IPS-18a (cell line): ENCODE data around the gene EXOC2.
"Not testable (repeated sequence)": the region's sequence is repeated elsewhere in the genome, so short reads cannot be mapped to it uniquely, and the experiment has no call there.

Source experiments
- H3K27ac ChIP-seq: one replicate; pipeline ENCODE4 v1.5.1; 2013; ENCODE audit warnings: low read length
- H3K27me3 ChIP-seq: one replicate; pipeline ENCODE4 v1.6.1; 2013; ENCODE audit warnings: mild to moderate bottlenecking, low read length; ENCODE audit not compliant: control insufficient read depth, insufficient read depth
- H3K36me3 ChIP-seq: one replicate; pipeline ENCODE4 v1.6.1; 2013; ENCODE audit warnings: low read depth, low read length; ENCODE audit not compliant: control insufficient read depth
- H3K4me1 ChIP-seq: one replicate; pipeline ENCODE4 v1.6.1; 2013; ENCODE audit warnings: low read depth, low read length; ENCODE audit not compliant: control insufficient read depth
- H3K4me3 ChIP-seq: one replicate; pipeline ENCODE4 v1.5.1; 2013; ENCODE audit warnings: low read length
- H3K9ac ChIP-seq: one replicate; pipeline ENCODE4 v1.6.1; 2013; ENCODE audit warnings: mild to moderate bottlenecking, low read length, moderate library complexity
- H3K9me3 ChIP-seq: one replicate; pipeline ENCODE4 v1.6.1; 2013; ENCODE audit warnings: low read depth, low read length; ENCODE audit not compliant: control insufficient read depth

The EXOC2 gene

GRCh38 chr6:674406-674805, 18.5 kb downstream of the EXOC2 start:
- Histone ChIP-seq H3K9me3 (no peaks in the 10 kb centered on the region), H3K36me3 (no peaks in the 10 kb centered on the region), H3K4me3 (no peak overlapping the region), H3K9ac (peak overlapping the region; percentile 17), H3K27ac (peak overlapping the region; percentile 36), H3K4me1 (peaks cover 24% of the 10 kb centered on the region), H3K27me3 (no peaks in the 10 kb centered on the region)

- no peaks in the 10 kb centered on the region for H3K27me3 ChIP-seq
- no peak overlapping the region for H3K4me3 ChIP-seq
- H3K4me1 ChIP-seq: no peaks in the 10 kb centered on the region
- no peak overlapping the region for H3K27ac ChIP-seq
- no peaks in the 10 kb centered on the region for H3K9me3 ChIP-seq
- no peaks in the 10 kb centered on the region for H3K36me3 ChIP-seq
- H3K9ac ChIP-seq: no peak overlapping the region
Observed at GRCh38 chr6:667253-667927, 25.5 kb downstream of the EXOC2 start.

- Histone ChIP-seq H3K4me1 (peaks cover 6% of the 10 kb centered on the region), H3K9ac (no peak overlapping the region), H3K36me3 (no peaks in the 10 kb centered on the region), H3K9me3 (no peaks in the 10 kb centered on the region), H3K4me3 (no peak overlapping the region), H3K27ac (no peak overlapping the region), H3K27me3 (no peaks in the 10 kb centered on the region)
Observed at GRCh38 chr6:665403-666267, 27.3 kb downstream of the EXOC2 start.

DNA sequence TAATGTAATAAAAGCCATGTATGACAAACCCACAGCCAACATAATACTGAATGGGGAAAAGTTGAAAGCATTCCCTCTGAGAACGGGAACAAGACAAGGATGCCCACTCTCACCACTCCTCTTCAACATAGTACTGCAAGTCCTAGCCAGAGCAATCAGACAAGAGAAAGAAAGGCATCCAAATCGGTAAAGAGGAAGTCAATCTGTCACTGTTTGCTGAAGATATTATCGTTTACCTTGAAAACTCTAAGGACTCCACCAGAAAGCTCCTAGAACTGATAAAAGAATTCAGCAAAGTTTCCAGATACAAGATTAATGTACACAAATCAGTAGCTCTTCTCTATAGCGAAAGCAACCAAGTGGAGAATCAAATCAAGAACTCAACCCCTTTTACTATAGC, 29.2 kb downstream of the EXOC2 start:
- not testable (repeated sequence) for H3K27ac ChIP-seq, H3K27me3 ChIP-seq, H3K4me3 ChIP-seq, H3K9me3 ChIP-seq, H3K36me3 ChIP-seq, H3K9ac ChIP-seq
- peaks cover 21% of the 10 kb centered on the region for H3K4me1 ChIP-seq

DNA sequence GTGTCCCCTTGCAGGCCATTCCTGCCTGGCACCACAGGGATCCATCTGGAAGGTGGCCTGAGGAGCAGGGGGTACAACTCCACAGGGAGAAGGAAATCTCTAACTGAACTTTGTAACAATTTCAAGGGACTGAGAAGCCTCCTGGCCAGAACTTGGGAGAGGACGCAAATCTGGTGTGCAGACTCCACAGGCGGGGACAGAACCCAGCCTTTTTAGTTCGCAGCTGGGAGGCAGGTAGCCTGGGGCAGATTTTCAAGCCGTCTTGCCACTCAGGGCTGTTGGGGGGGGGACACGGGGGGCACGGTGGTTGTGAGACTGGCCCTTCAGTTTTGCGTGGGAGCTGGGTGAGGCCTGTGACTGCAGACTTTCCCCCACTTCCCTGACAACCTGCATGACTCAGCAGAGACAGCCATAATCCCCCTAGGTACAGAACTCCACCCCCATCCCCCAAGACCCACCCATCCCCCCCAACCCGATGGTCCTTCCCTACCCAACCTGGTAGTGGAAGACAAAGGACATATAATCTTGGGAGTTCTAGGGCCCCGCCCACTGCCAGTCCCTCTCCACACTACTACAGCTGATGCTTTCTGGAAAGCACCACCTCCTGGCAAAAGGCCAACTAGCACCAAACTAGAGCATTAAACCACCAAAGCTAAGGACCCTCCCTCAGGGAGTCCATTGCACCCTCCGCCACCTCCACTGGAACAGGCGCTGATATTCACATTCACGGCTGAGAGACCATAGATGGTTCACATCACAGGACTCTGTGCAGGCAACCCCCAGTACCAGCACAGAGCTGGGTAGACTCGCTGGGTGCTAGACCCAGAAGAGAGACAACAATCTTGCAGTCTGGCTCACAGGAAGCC, 33.0 kb downstream of the EXOC2 start:
- H3K4me3 ChIP-seq: no peak overlapping the region
- no peaks in the 10 kb centered on the region for H3K36me3 ChIP-seq
- peak overlapping the region; percentile 63 for H3K9ac ChIP-seq
- no peaks in the 10 kb centered on the region for H3K9me3 ChIP-seq
- H3K27me3 ChIP-seq: no peaks in the 10 kb centered on the region
- H3K27ac ChIP-seq: peak overlapping the region; percentile 94
- peaks cover 32% of the 10 kb centered on the region for H3K4me1 ChIP-seq

GRCh38 chr6:658244-658643, 34.7 kb downstream of the EXOC2 start:
- Histone ChIP-seq H3K9ac (no peak overlapping the region), H3K4me1 (peaks cover 34% of the 10 kb centered on the region), H3K36me3 (no peaks in the 10 kb centered on the region), H3K4me3 (no peak overlapping the region), H3K27me3 (no peaks in the 10 kb centered on the region), H3K9me3 (no peaks in the 10 kb centered on the region), H3K27ac (no peak overlapping the region)

DNA sequence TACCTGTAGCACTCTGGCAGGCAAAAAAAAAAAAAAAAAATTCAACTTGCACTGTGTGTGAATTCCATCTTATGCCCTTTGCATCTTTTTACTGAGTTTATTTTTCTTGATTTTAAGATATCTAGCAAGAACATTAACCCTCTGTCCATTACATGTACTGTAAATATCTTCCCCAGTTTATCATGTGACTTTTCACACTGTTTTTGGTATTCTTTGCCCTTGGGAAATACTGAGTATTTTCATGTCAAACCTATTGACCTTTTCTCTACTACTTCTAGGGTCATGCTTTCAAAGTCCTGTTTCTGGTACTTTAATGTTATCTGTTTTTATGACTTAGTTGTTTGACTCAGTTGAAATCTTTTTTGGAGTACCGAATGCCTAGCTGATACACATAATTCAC, 35.2 kb downstream of the EXOC2 start:
- Histone ChIP-seq H3K4me3 (no peak overlapping the region), H3K9ac (no peak overlapping the region)

GRCh38 chr6:656460-657252, 36.3 kb downstream of the EXOC2 start, which contains the start of gene HUS1B:
Gene HUS1B, minus strand, starts transcription at chr6:657100. Its CDS starts 156 bp downstream, at chr6:656944.
- Histone ChIP-seq H3K36me3 (no peaks in the 10 kb centered on the region), H3K4me1 (peaks cover 34% of the 10 kb centered on the region), H3K9ac (no peak within 1 kb of the TSS), H3K27me3 (no peaks in the 10 kb centered on the region), H3K9me3 (no peaks in the 10 kb centered on the region), H3K27ac (no peak within 1 kb of the TSS), H3K4me3 (no peak within 1 kb of the TSS)

More for the DNA sequence above, 35.2 kb downstream of the EXOC2 start:
- Histone ChIP-seq H3K27ac (no peak overlapping the region), H3K9me3 (no peaks in the 10 kb centered on the region), H3K4me1 (peaks cover 34% of the 10 kb centered on the region), H3K27me3 (no peaks in the 10 kb centered on the region), H3K36me3 (no peaks in the 10 kb centered on the region)

GRCh38 chr6:654136-654535, 38.8 kb downstream of the EXOC2 start:
- Histone ChIP-seq H3K4me3 (no peak overlapping the region), H3K27ac (no peak overlapping the region), H3K27me3 (no peaks in the 10 kb centered on the region), H3K9ac (no peak overlapping the region), H3K36me3 (no peaks in the 10 kb centered on the region), H3K4me1 (peaks cover 27% of the 10 kb centered on the region), H3K9me3 (no peaks in the 10 kb centered on the region)

- Histone ChIP-seq H3K4me1 (peaks cover 25% of the 10 kb centered on the region), H3K9ac (no peak overlapping the region), H3K9me3 (no peaks in the 10 kb centered on the region), H3K4me3 (no peak overlapping the region), H3K27me3 (no peaks in the 10 kb centered on the region), H3K36me3 (no peaks in the 10 kb centered on the region), H3K27ac (no peak overlapping the region)
Observed at GRCh38 chr6:652865-653264, 40.1 kb downstream of the EXOC2 start.

- Histone ChIP-seq H3K36me3 (no peaks in the 10 kb centered on the region), H3K27ac (no peak overlapping the region), H3K4me3 (no peak overlapping the region), H3K4me1 (peaks cover 15% of the 10 kb centered on the region), H3K9me3 (no peaks in the 10 kb centered on the region), H3K27me3 (no peaks in the 10 kb centered on the region), H3K9ac (no peak overlapping the region)
Observed at GRCh38 chr6:650098-650497, 42.8 kb downstream of the EXOC2 start.
